CD4-positive, alpha-beta T cell treated with Interleukin-1 beta for 1 hour (primary cell): ENCODE results near the gene IFNAR1.
"Not testable (repeated sequence)": the region's sequence is repeated elsewhere in the genome, so short reads cannot be mapped to it uniquely, and the experiment has no call there.

ENCODE experiments used
- DNase-seq, 2 donors: peaks; one replicate each; pipeline ENCODE4 v3.0.0-alpha.2; 2020 to 2022

The IFNAR1 gene

GRCh38 chr21:33308586-33309490, 15.9 kb upstream of the IFNAR1 start:
- peak; percentile 21 to 44 for DNase-seq

GRCh38 chr21:33309778-33310177, 15.0 kb upstream of the IFNAR1 start:
- no peak for DNase-seq

GRCh38 chr21:33312121-33312520, 12.6 kb upstream of the IFNAR1 start:
- DNase-seq, result no peak

- DNase-seq, result no peak
These were observed 11.6 kb upstream of the IFNAR1 start for GRCh38 chr21:33313183-33313582.

- no peak for DNase-seq
These were observed 11.2 kb upstream of the IFNAR1 start for GRCh38 chr21:33313611-33314010.

- no peak for DNase-seq
These were observed 10.7 kb upstream of the IFNAR1 start for GRCh38 chr21:33314111-33314510.

- no peak for DNase-seq
These were observed 8.6 kb upstream of the IFNAR1 start for GRCh38 chr21:33315946-33316710.

- no peak for DNase-seq
These were observed 7.6 kb upstream of the IFNAR1 start for GRCh38 chr21:33317145-33317544.

GRCh38 chr21:33317786-33318486, 6.8 kb upstream of the IFNAR1 start:
- DNase-seq, result no peak

GRCh38 chr21:33321005-33321404, 3.8 kb upstream of the IFNAR1 start:
- DNase-seq, result not testable (repeated sequence)

- DNase-seq, result not testable (repeated sequence)
These were observed 1.2 kb upstream of the IFNAR1 start for GRCh38 chr21:33323610-33324009.

- DNase-seq, result peak; percentile 76 to 81
These were observed 675 bp downstream of the IFNAR1 start for GRCh38 chr21:33325222-33326067.

- DNase-seq, result no peak
These were observed 2.6 kb downstream of the IFNAR1 start for GRCh38 chr21:33327326-33327725.

- DNase-seq, result no peak
These were observed 3.1 kb downstream of the IFNAR1 start for GRCh38 chr21:33327792-33328433.

GRCh38 chr21:33330726-33331125, 6.0 kb downstream of the IFNAR1 start:
- DNase-seq, result no peak

GRCh38 chr21:33332143-33332542, 7.4 kb downstream of the IFNAR1 start:
- DNase-seq, result peak; percentile 25 to 26

- no peak for DNase-seq
These were observed 9.4 kb downstream of the IFNAR1 start for GRCh38 chr21:33334191-33334590.

GRCh38 chr21:33334824-33335223, 10.1 kb downstream of the IFNAR1 start:
- DNase-seq, result no peak

GRCh38 chr21:33339135-33339534, 14.4 kb downstream of the IFNAR1 start:
- no peak for DNase-seq

GRCh38 chr21:33339918-33340317, 15.1 kb downstream of the IFNAR1 start:
- no peak for DNase-seq

- no peak for DNase-seq
These were observed 21.0 kb downstream of the IFNAR1 start for GRCh38 chr21:33345751-33346238.

- DNase-seq, result no peak
These were observed 23.9 kb downstream of the IFNAR1 start for GRCh38 chr21:33348706-33349105.
